ENCODE measurements around the gene HBM. TPM values are rescaled to one million over a fixed set of nuclear protein-coding genes. Genes with fewer than 3 reads are reported as not detected.

Gene HBM
- total RNA-seq, 1 donor from 2014 or later: not detected

- Histone ChIP-seq H3K36me3 (no peaks in the 10 kb centered on the region), H3K4me2 (no peak overlapping the region), H3K9me3 (ENCODE audit: low read depth) (no peaks in the 10 kb centered on the region), H3K27ac (no peak overlapping the region), H3F3A (ENCODE audit: low read depth) (no peaks in the 10 kb centered on the region), H3K4me3 (no peak overlapping the region), H3K27me3 (no peaks in the 10 kb centered on the region), H4K20me1 (ENCODE audit: low read depth) (peaks cover 14% of the 10 kb centered on the region), H3K9ac (no peak overlapping the region), H2AFZ (replicated peaks) (no peak overlapping the region), H3K79me2 (ENCODE audit: low read depth) (peaks cover 8% of the 10 kb centered on the region), H3K4me1 (no peaks in the 10 kb centered on the region)
- no peaks in the 10 kb centered on the region for H3K9me3 Mint-ChIP-seq
- H3K36me3 Mint-ChIP-seq: peaks cover 2% of the 10 kb centered on the region
- H3K4me1 Mint-ChIP-seq: no peaks in the 10 kb centered on the region
- H3K27ac Mint-ChIP-seq: no peak overlapping the region
- H3K4me3 Mint-ChIP-seq: no peak overlapping the region
- H3K27me3 Mint-ChIP-seq (ENCODE audit: insufficient read depth, low read depth): peaks cover 2% of the 10 kb centered on the region
- no peak for DNase-seq (ENCODE audit: low spot score)
- TF ChIP-seq EZH2 (IDR thresholded peaks at IDR 0.05) (no peak), EZH2phosphoT487 (IDR thresholded peaks at IDR 0.05) (no peak), CTCF (IDR thresholded peaks at IDR 0.05) (no peak)
These were observed 36.7 kb upstream of the HBM start for GRCh38 chr16:129075-129474.

DNA sequence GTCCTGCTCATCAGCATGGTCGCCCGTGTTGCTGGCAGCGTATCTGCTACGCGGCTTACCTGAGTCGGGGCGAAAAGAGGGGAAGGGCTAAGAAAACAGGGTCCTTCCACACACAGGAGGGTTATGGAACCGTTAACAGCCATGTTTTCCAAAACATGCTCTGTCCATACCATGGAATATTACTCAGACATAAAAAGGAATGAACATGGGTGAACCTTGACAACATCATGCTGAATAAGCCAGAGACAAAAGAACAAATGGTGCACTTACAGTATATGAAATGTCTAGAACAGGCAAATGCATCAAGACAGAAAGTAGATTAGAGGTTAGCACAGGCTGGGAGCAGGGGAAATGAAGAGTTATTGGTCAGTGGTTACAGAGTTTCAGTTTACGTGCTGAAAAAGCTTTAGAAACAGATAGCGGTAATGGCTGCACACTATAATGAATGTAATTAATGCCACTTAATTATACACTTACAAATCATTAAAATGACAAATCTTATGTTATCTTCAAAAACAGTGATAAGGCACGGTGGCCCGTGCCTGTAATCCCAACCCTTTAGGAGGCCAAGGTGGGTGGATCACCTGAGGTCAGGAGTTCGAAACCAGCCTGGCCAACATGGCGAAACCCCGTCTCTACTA, 35.1 kb upstream of the HBM start:
- peaks cover 2% of the 10 kb centered on the region for H3K27me3 Mint-ChIP-seq (ENCODE audit: insufficient read depth, low read depth)
- no peak overlapping the region for H3K4me3 ChIP-seq
- peaks cover 4% of the 10 kb centered on the region for H3K36me3 Mint-ChIP-seq
- H4K20me1 ChIP-seq (ENCODE audit: low read depth): peaks cover 5% of the 10 kb centered on the region
- peaks cover 17% of the 10 kb centered on the region for H3K79me2 ChIP-seq (ENCODE audit: low read depth)
- TF ChIP-seq EZH2 (IDR thresholded peaks at IDR 0.05): no peak
- TF ChIP-seq EZH2phosphoT487 (IDR thresholded peaks at IDR 0.05): no peak
- no peak for TF ChIP-seq CTCF (IDR thresholded peaks at IDR 0.05)
- H3K4me1 Mint-ChIP-seq: no peaks in the 10 kb centered on the region
- H3K36me3 ChIP-seq: no peaks in the 10 kb centered on the region
- H3K9me3 Mint-ChIP-seq: no peaks in the 10 kb centered on the region
- H3K9me3 ChIP-seq (ENCODE audit: low read depth): no peaks in the 10 kb centered on the region
- no peaks in the 10 kb centered on the region for H3F3A ChIP-seq (ENCODE audit: low read depth)
- no peak for DNase-seq (ENCODE audit: low spot score)
- H3K27ac ChIP-seq: no peak overlapping the region
- no peak overlapping the region for H2AFZ ChIP-seq (replicated peaks)
- H3K4me2 ChIP-seq: no peak overlapping the region
- H3K27ac Mint-ChIP-seq: no peak overlapping the region
- H3K9ac ChIP-seq: no peak overlapping the region
- no peaks in the 10 kb centered on the region for H3K4me1 ChIP-seq
- H3K4me3 Mint-ChIP-seq: no peak overlapping the region
- H3K27me3 ChIP-seq: no peaks in the 10 kb centered on the region

GRCh38 chr16:132120-132519, 33.7 kb upstream of the HBM start:
- Mint-ChIP-seq H3K4me1 (no peaks in the 10 kb centered on the region), H3K27me3 (ENCODE audit: insufficient read depth, low read depth) (peaks cover 2% of the 10 kb centered on the region), H3K4me3 (no peak overlapping the region), H3K36me3 (peaks cover 7% of the 10 kb centered on the region), H3K9me3 (no peaks in the 10 kb centered on the region), H3K27ac (no peak overlapping the region)
- Histone ChIP-seq H3K36me3 (no peaks in the 10 kb centered on the region), H2AFZ (replicated peaks) (no peak overlapping the region), H3K4me3 (no peak overlapping the region), H3K27ac (no peak overlapping the region), H3K4me1 (no peaks in the 10 kb centered on the region), H3K27me3 (no peaks in the 10 kb centered on the region), H4K20me1 (ENCODE audit: low read depth) (peaks cover 4% of the 10 kb centered on the region), H3K4me2 (no peak overlapping the region), H3F3A (ENCODE audit: low read depth) (no peaks in the 10 kb centered on the region), H3K9ac (no peak overlapping the region), H3K79me2 (ENCODE audit: low read depth) (peaks cover 28% of the 10 kb centered on the region), H3K9me3 (ENCODE audit: low read depth) (no peaks in the 10 kb centered on the region)
- no peak for DNase-seq (ENCODE audit: low spot score)
- TF ChIP-seq EZH2phosphoT487 (IDR thresholded peaks at IDR 0.05) (no peak), CTCF (IDR thresholded peaks at IDR 0.05) (no peak), EZH2 (IDR thresholded peaks at IDR 0.05) (no peak)
